ENCODE measurements around the gene RNF144A.
A peak's percentile ranks its signal among the peaks of the same experiment; 100 is the strongest.

RNF144A gene

GRCh38 chr2:6917071-6917760, at the start of gene RNF144A:
Gene RNF144A, plus strand, starts transcription at chr2:6917412. Its CDS starts 79,515 bp downstream, at chr2:6996927.
- TF ChIP-seq CTCF (IDR thresholded peaks at IDR 0.05; ENCODE audit: low read depth, low read length, missing control alignments), result peak; percentile 8
- in situ Hi-C loops (cut with HindIII; ENCODE audit: low pct_ligation_motif_present, low sequenced_read_pairs), result no loop called here
- no peak within 1 kb of the TSS for H3K27ac ChIP-seq
- H3K27me3 ChIP-seq (replicated peaks), result no peaks in the 10 kb centered on the region
- no peaks in the 10 kb centered on the region for H3K36me3 ChIP-seq (replicated peaks)
- DNase-seq, result no peak
- peak within 1 kb of the TSS; percentile 78 for H3K4me3 ChIP-seq (ENCODE audit: low read depth, low read length)

- no peak overlapping the region for H3K27ac ChIP-seq
- no peaks in the 10 kb centered on the region for H3K36me3 ChIP-seq (replicated peaks)
- no peak for TF ChIP-seq CTCF (IDR thresholded peaks at IDR 0.05; ENCODE audit: low read depth, low read length, missing control alignments)
- no peaks in the 10 kb centered on the region for H3K27me3 ChIP-seq (replicated peaks)
- in situ Hi-C loops (cut with HindIII; ENCODE audit: low pct_ligation_motif_present, low sequenced_read_pairs), result no loop called here
- no peak for DNase-seq
- no peak overlapping the region for H3K4me3 ChIP-seq (ENCODE audit: low read depth, low read length)
Observed at GRCh38 chr2:6872394-6872793, 44.8 kb upstream of the RNF144A start.

GRCh38 chr2:6874032-6874431, 43.2 kb upstream of the RNF144A start:
- H3K27me3 ChIP-seq (replicated peaks), result no peaks in the 10 kb centered on the region
- DNase-seq, result no peak
- in situ Hi-C loops (cut with HindIII; ENCODE audit: low pct_ligation_motif_present, low sequenced_read_pairs), result no loop called here
- no peak overlapping the region for H3K4me3 ChIP-seq (ENCODE audit: low read depth, low read length)
- H3K27ac ChIP-seq, result no peak overlapping the region
- H3K36me3 ChIP-seq (replicated peaks), result no peaks in the 10 kb centered on the region
- no peak for TF ChIP-seq CTCF (IDR thresholded peaks at IDR 0.05; ENCODE audit: low read depth, low read length, missing control alignments)

GRCh38 chr2:6876309-6876708, 40.9 kb upstream of the RNF144A start:
- H3K36me3 ChIP-seq (replicated peaks), result no peaks in the 10 kb centered on the region
- TF ChIP-seq CTCF (IDR thresholded peaks at IDR 0.05; ENCODE audit: low read depth, low read length, missing control alignments), result no peak
- DNase-seq, result no peak
- no peak overlapping the region for H3K4me3 ChIP-seq (ENCODE audit: low read depth, low read length)
- no peak overlapping the region for H3K27ac ChIP-seq
- in situ Hi-C loops (cut with HindIII; ENCODE audit: low pct_ligation_motif_present, low sequenced_read_pairs), result no loop called here
- no peaks in the 10 kb centered on the region for H3K27me3 ChIP-seq (replicated peaks)

GRCh38 chr2:6877402-6878304, 39.6 kb upstream of the RNF144A start, which contains the start of gene RSAD2:
Gene RSAD2, plus strand, starts transcription at chr2:6877777. Its CDS starts 24 bp downstream, at chr2:6877801.
- in situ Hi-C loops (cut with HindIII; ENCODE audit: low pct_ligation_motif_present, low sequenced_read_pairs), result no loop called here
- peak; percentile 45 for DNase-seq
- peak; percentile 5 for TF ChIP-seq CTCF (IDR thresholded peaks at IDR 0.05; ENCODE audit: low read depth, low read length, missing control alignments)
- no peaks in the 10 kb centered on the region for H3K36me3 ChIP-seq (replicated peaks)
- H3K27me3 ChIP-seq (replicated peaks), result no peaks in the 10 kb centered on the region
- H3K27ac ChIP-seq, result no peak within 1 kb of the TSS
- H3K4me3 ChIP-seq (ENCODE audit: low read depth, low read length), result peak within 1 kb of the TSS; percentile 23
